A549 (cell line): ENCODE measurements around the gene DPEP2. TPM values are rescaled to one million over a fixed set of nuclear protein-coding genes. Genes with fewer than 3 reads are reported as not detected.

Experiments
- ATAC-seq, 2 experiments: fragments of 200-7000 bp in 1 of 2; fragments of >200 bp in 1 of 2; cut with Nextera tagmentation in 1 of 2; cut with Tn5 transposase in 1 of 2; 3 replicates each; pipeline versions ENCODE4 v1.8.0 to v1.9.1; 2018 to 2020; ENCODE audit warnings: mild to moderate bottlenecking in 1 of 2, moderate library complexity in 1 of 2
- CTCF ChIA-PET: fragments of 300-600 bp; sonication (Branson Sonifier 250); formaldehyde crosslinking; extraction: SDS; loops from one replicate; lab custom pipeline; 2021; ENCODE audit warnings: antibody characterized with exemption, inconsistent platforms; lab: Yijun Ruan, JAX
- POLR2A ChIA-PET: fragments of 350-600 bp; formaldehyde crosslinking; extraction: SDS; loops from one replicate; lab custom pipeline; 2021; ENCODE audit warnings: antibody characterized with exemption, inconsistent platforms; lab: Yijun Ruan, JAX
- DNase-seq, 2 experiments: peaks; one replicate each; pipeline versions ENCODE4 v3.0.0 to v3.0.0-alpha.2; 2011 to 2016; ENCODE audit warnings: low read depth in 1 of 2, low spot score in 1 of 2
- FAIRE-seq: peaks from 2 replicates; lab custom pipeline; 2011; peaks lifted over from hg19 to GRCh38; lab: Jason Lieb, UNC
- H3K27ac ChIP-seq, 2 experiments: fragments of >200 bp; sonication (Bioruptor Twin); formaldehyde crosslinking; 3 replicates each; pipeline ENCODE4 v1.5.1; 2016 to 2017
- H3K4me1 ChIP-seq: fragments of >200 bp; sonication (Bioruptor Twin); formaldehyde crosslinking; 3 replicates; pipeline ENCODE4 v1.6.1; 2016
- H3K4me2 ChIP-seq: fragments of >200 bp; sonication (Bioruptor Twin); formaldehyde crosslinking; 3 replicates; pipeline ENCODE4 v1.6.1; 2016
- H3K4me3 ChIP-seq: fragments of >200 bp; sonication (Bioruptor Twin); formaldehyde crosslinking; 3 replicates; pipeline ENCODE4 v1.5.1; 2016
- H3K9me3 ChIP-seq: fragments of >200 bp; sonication (Bioruptor Twin); formaldehyde crosslinking; 3 replicates; pipeline ENCODE4 v1.6.1; 2016
- BHLHE40 ChIP-seq: IDR thresholded peaks from 2 replicates; pipeline ENCODE4 v1.6.1; 2012; ENCODE audit warnings: low read depth, low read length, inconsistent platforms
- CBX8 ChIP-seq: fragments of 200-600 bp; sonication (generic); IDR thresholded peaks from 2 replicates; pipeline ENCODE4 v1.6.1; 2016
- CEBPB ChIP-seq, 2 experiments: fragments of >200 bp in 1 of 2; sonication (Bioruptor Twin) in 1 of 2; formaldehyde crosslinking in 1 of 2; IDR thresholded peaks; 2 replicates each; pipeline ENCODE4 v1.6.1; 2012 to 2016
- CTCF ChIP-seq: fragments of >200 bp; sonication (Bioruptor Twin); formaldehyde crosslinking; IDR thresholded peaks from 3 replicates; pipeline ENCODE4 v1.5.1; 2016
- EP300 ChIP-seq, 2 experiments: fragments of >200 bp; sonication (Bioruptor Twin); formaldehyde crosslinking; IDR thresholded peaks; 2 replicates in 1 of 2; 3 replicates in 1 of 2; pipeline ENCODE4 v1.6.1; 2016 to 2017
- FOSB ChIP-seq: fragments of 250-450 bp; sonication (Bioruptor Pico); IDR thresholded peaks from 2 replicates; pipeline ENCODE4 v1.5.0; 2020; ENCODE audit warnings: mild to moderate bottlenecking, moderate library complexity
- HDAC2 ChIP-seq: fragments of 200-600 bp; sonication (generic); IDR thresholded peaks from 2 replicates; pipeline ENCODE4 v1.6.1; 2016
- HEYL ChIP-seq: fragments of 250-450 bp; sonication (Bioruptor Pico); IDR thresholded peaks from 2 replicates; pipeline ENCODE4 v1.8.0; 2021; ENCODE audit warnings: mild to moderate bottlenecking, moderate library complexity
- KDM1A ChIP-seq: fragments of 200-600 bp; sonication (generic); IDR thresholded peaks from 2 replicates; pipeline ENCODE4 v1.6.1; 2016; ENCODE audit warnings: low read depth, mild to moderate bottlenecking
- KDM5A ChIP-seq: fragments of 200-600 bp; sonication (generic); IDR thresholded peaks from 2 replicates; pipeline ENCODE4 v1.6.1; 2016; ENCODE audit warnings: antibody characterized with exemption, mild to moderate bottlenecking
- MAX ChIP-seq: IDR thresholded peaks from 2 replicates; pipeline ENCODE4 v1.6.1; 2012
- NPAS2 ChIP-seq: fragments of 250-450 bp; sonication (Bioruptor Pico); IDR thresholded peaks from 2 replicates; pipeline ENCODE4 v1.8.0; 2022; ENCODE audit warnings: mild to moderate bottlenecking, moderate library complexity, borderline replicate concordance
- POLR2AphosphoS2 ChIP-seq: conservative IDR thresholded peaks from 2 replicates; pipeline ENCODE4 v1.6.1; 2012; ENCODE audit warnings: low read length, improper control_type of control experiment, inconsistent platforms
- RAD21 ChIP-seq, 2 experiments: fragments of >200 bp in 1 of 2; sonication (Bioruptor Twin) in 1 of 2; formaldehyde crosslinking in 1 of 2; IDR thresholded peaks in 1 of 2; conservative IDR thresholded peaks in 1 of 2; 2 replicates in 1 of 2; 3 replicates in 1 of 2; pipeline ENCODE4 v1.6.1; 2012 to 2018; ENCODE audit warnings: inconsistent platforms in 1 of 2
- RCOR1 ChIP-seq: fragments of 150-350 bp; IDR thresholded peaks from 2 replicates; pipeline ENCODE4 v1.6.1; 2014; ENCODE audit warnings: antibody characterized with exemption, low read length, low read depth
- RFX5 ChIP-seq: fragments of 450-650 bp; IDR thresholded peaks from 2 replicates; pipeline ENCODE4 v1.7.1; 2014; ENCODE audit warnings: antibody characterized with exemption, mild to moderate bottlenecking, moderate library complexity
- RNF2 ChIP-seq: fragments of 200-600 bp; sonication (generic); IDR thresholded peaks from 2 replicates; pipeline ENCODE4 v1.6.1; 2016; ENCODE audit warnings: low read depth, mild to moderate bottlenecking, antibody characterized with exemption, moderate library complexity, borderline replicate concordance
- SREBF2 ChIP-seq: fragments of 450-650 bp; IDR thresholded peaks from 2 replicates; pipeline ENCODE4 v1.6.1; 2014; ENCODE audit warnings: mild to moderate bottlenecking, moderate library complexity
- ZC3H11A ChIP-seq: fragments of 450-650 bp; IDR thresholded peaks from 2 replicates; pipeline ENCODE4 v1.6.1; 2014; ENCODE audit warnings: antibody characterized with exemption, mild to moderate bottlenecking
- ZFP36 ChIP-seq: fragments of 450-650 bp; IDR thresholded peaks from 2 replicates; pipeline ENCODE4 v1.6.1; 2014; ENCODE audit warnings: borderline replicate concordance; ENCODE audit not compliant: partially characterized antibody
- ZNF302 ChIP-seq: fragments of 250-450 bp; sonication (Bioruptor Pico); IDR thresholded peaks from 2 replicates; pipeline ENCODE4 v1.9.0; 2021; ENCODE audit warnings: inconsistent platforms, mild to moderate bottlenecking, moderate library complexity
- WGBS: methylation state at CpG from one replicate; pipeline ENCODE4 v1.1.6; 2017; ENCODE audit errors: missing lambda C conversion rate; 5-methylcytosine and 5-hydroxymethylcytosine counted together
- polyA plus RNA-seq, 4 experiments: library from polyadenylated mRNA; depleted of rRNA in 3 of 4; stranded (reverse); fragments of >200 nt; fragmentation: RNase III in 1 of 4; extraction: RNeasy Plus Mini Kit Qiagen cat#74134 plus additional on column Dnase treatment in 1 of 4; gene quantifications; 2 replicates in 3 of 4; 3 replicates in 1 of 4; pipeline ENCODE4 v1.2.3, GENCODE V29; 2011 to 2017
- TF ChIP-seq, protein P1 (sequence below): fragments of 150-350 bp; IDR thresholded peaks from 2 replicates; pipeline ENCODE4 v1.6.1; 2014; ENCODE audit warnings: low read depth, mild to moderate bottlenecking, low read length
- TF ChIP-seq, protein P2 (sequence below): fragments of >200 bp; sonication (Bioruptor Twin); formaldehyde crosslinking; IDR thresholded peaks from 3 replicates; pipeline ENCODE4 v1.6.1; 2016

The DPEP2 gene
- polyA plus RNA-seq, 2 of the 4 experiments (the other 2 are of a cell fraction) = not detected

- DNase-seq (no peak), FAIRE-seq (no peak), ATAC-seq (no peak)
- TF ChIP-seq BHLHE40 = no peak
- TF ChIP-seq, protein P1, sequence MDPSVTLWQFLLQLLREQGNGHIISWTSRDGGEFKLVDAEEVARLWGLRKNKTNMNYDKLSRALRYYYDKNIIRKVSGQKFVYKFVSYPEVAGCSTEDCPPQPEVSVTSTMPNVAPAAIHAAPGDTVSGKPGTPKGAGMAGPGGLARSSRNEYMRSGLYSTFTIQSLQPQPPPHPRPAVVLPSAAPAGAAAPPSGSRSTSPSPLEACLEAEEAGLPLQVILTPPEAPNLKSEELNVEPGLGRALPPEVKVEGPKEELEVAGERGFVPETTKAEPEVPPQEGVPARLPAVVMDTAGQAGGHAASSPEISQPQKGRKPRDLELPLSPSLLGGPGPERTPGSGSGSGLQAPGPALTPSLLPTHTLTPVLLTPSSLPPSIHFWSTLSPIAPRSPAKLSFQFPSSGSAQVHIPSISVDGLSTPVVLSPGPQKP = no peak
- TF ChIP-seq SREBF2 = no peak
- TF ChIP-seq MAX = no peak
- TF ChIP-seq, protein P2, sequence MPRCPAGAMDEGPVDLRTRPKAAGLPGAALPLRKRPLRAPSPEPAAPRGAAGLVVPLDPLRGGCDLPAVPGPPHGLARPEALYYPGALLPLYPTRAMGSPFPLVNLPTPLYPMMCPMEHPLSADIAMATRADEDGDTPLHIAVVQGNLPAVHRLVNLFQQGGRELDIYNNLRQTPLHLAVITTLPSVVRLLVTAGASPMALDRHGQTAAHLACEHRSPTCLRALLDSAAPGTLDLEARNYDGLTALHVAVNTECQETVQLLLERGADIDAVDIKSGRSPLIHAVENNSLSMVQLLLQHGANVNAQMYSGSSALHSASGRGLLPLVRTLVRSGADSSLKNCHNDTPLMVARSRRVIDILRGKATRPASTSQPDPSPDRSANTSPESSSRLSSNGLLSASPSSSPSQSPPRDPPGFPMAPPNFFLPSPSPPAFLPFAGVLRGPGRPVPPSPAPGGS = no peak
- TF ChIP-seq CEBPB (IDR thresholded peaks at IDR 0.05) = no peak
- no peak for TF ChIP-seq EP300 (IDR thresholded peaks at IDR 0.05)
- TF ChIP-seq RAD21 (conservative IDR thresholded peaks at IDR 0.05 in 1 of 2, IDR thresholded peaks at IDR 0.05 in 1 of 2) = no peak
- TF ChIP-seq ZFP36 = no peak
- POLR2A ChIA-PET = no interaction called here
- Histone ChIP-seq H3K4me3 (no peak overlapping the region), H3K9me3 (no peaks in the 10 kb centered on the region), H3K27ac (no peak overlapping the region), H3K4me2 (no peak overlapping the region), H3K4me1 (no peaks in the 10 kb centered on the region)
- 71% methylated on average over 9 of the region's 9 CpGs for WGBS
- CTCF ChIA-PET = interaction anchor here (0.6 to 1.4 kb wide), 6 partner anchors 32 to 308 kb away, joined by 3 to 5 read pairs (median 4); partner anchors contain the start of gene NRN1L
These were observed 10.0 kb upstream of the DPEP2 start for GRCh38 chr16:68009157-68009735.

DNA sequence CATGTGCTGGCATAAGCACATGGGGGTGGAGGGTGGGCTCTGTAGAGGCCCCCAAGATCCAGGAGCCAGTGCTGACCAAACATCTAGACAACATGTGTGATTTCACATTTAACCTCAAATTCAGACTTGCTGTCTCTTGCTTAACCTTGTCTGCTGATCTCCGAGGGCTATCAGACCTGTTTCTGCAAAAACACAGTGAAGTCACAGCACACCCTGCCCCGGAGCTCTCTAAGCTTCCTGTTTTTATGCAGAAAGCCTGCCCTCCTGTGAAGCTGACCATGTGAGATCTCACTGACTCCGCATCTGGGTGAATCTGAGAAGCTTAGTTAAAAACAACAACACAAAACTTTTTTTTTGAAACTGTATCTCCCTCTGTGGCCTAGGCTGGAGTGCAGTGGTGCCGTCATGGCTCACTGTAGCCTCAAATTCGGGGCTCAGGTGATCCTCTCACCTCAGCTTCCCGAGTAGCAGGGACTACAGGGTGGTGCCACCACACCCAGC is 6.6 kb upstream of the DPEP2 start:
- POLR2A ChIA-PET = no interaction called here
- no peak overlapping the region for H3K4me3 ChIP-seq
- FAIRE-seq (no peak), ATAC-seq (no peak; a peak in 1 of 6 replicates), DNase-seq (no peak)
- H3K9me3 ChIP-seq = no peaks in the 10 kb centered on the region
- H3K4me1 ChIP-seq = no peaks in the 10 kb centered on the region
- no peak overlapping the region for H3K27ac ChIP-seq
- CTCF ChIA-PET = interaction anchor here (0.8 to 2.0 kb wide), 4 partner anchors 12 to 525 kb away, joined by 3 to 6 read pairs (median 4); partner anchors contain the start of gene ATP6V0D1
- TF ChIP-seq FOSB = no peak
- H3K4me2 ChIP-seq = no peak overlapping the region
- 42% methylated on average over 6 of the region's 6 CpGs for WGBS

DNA sequence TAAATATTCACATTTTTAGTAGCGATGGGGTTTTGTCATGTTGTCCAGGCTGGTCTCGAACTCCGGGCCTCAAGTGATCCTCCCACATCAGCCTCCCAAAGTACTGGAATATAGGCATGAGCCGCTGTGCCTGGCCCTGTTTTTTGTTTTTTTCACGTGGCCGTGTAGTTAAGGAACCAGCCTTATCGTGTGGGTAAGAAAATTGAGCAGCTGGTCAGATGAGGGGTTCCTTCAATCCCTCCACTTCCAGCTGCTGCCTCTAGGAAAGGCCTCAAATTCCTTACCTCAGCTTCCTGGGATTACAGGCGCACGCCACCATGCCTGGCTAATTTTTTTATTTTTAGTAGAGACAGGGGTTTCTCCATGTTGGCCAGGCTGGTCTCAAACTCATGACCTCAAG is 5.9 kb upstream of the DPEP2 start:
- H3K4me2 ChIP-seq = no peak overlapping the region
- 80% methylated on average over 9 of the region's 9 CpGs for WGBS
- H3K27ac ChIP-seq = no peak overlapping the region
- ChIA-PET CTCF (interaction anchor here (0.8 to 2.0 kb wide), 5 partner anchors 11 to 524 kb away, joined by 3 to 6 read pairs (median 5); partner anchors contain the start of gene ATP6V0D1), POLR2A (no interaction called here)
- H3K4me3 ChIP-seq = no peak overlapping the region
- no peak for ATAC-seq
- H3K9me3 ChIP-seq = no peaks in the 10 kb centered on the region
- FAIRE-seq = no peak
- TF ChIP-seq MAX = no peak
- TF ChIP-seq RFX5 = no peak
- no peak for TF ChIP-seq KDM5A
- no peak for TF ChIP-seq ZC3H11A
- no peak for TF ChIP-seq HEYL
- TF ChIP-seq, protein P1 = no peak
- no peak for TF ChIP-seq NPAS2 (CRISPR knock-in tag)
- TF ChIP-seq KDM1A = no peak
- no peak for TF ChIP-seq CBX8
- no peak for TF ChIP-seq POLR2AphosphoS2
- TF ChIP-seq RNF2 = no peak
- no peak for TF ChIP-seq HDAC2
- TF ChIP-seq ZNF302 (CRISPR knock-in tag) = no peak
- TF ChIP-seq CEBPB (IDR thresholded peaks at IDR 0.05) = no peak
- TF ChIP-seq RCOR1 = no peak
- no peak for TF ChIP-seq CTCF
- DNase-seq = no peak
- H3K4me1 ChIP-seq = no peaks in the 10 kb centered on the region
